ENCODE results near the gene FXYD1. TPM values are rescaled to one million over a fixed set of nuclear protein-coding genes. Genes with fewer than 3 reads are reported as not detected.
A peak's percentile ranks its signal among the peaks of the same experiment; 100 is the strongest.

Gene FXYD1
- total RNA-seq, 1 donor from 2014 or later: 0.52 TPM

- FAIRE-seq (no peak), DNase-seq (ENCODE audit: low read depth) (no peak)
- no peaks in the 10 kb centered on the region for H3K36me3 ChIP-seq (ENCODE audit: insufficient read depth, low read length)
- Mint-ChIP-seq H3K9me3 (ENCODE audit: unreplicated experiment) (peaks cover 2% of the 10 kb centered on the region), H3K27me3 (ENCODE audit: low read depth, unreplicated experiment) (peaks cover 22% of the 10 kb centered on the region), H3K36me3 (ENCODE audit: low read depth, unreplicated experiment) (no peaks in the 10 kb centered on the region), H3K4me3 (ENCODE audit: unreplicated experiment) (no peak within 1 kb of the TSS), H3K27ac (ENCODE audit: unreplicated experiment) (peak within 1 kb of the TSS; percentile 72), H3K4me1 (ENCODE audit: low read depth, unreplicated experiment) (peaks cover 1% of the 10 kb centered on the region)
- H3K27me3 ChIP-seq (ENCODE audit: insufficient read depth, low read length): no peaks in the 10 kb centered on the region
- no peaks in the 10 kb centered on the region for H4K20me1 ChIP-seq (ENCODE audit: insufficient read depth, low read length)
- H2AFZ ChIP-seq (ENCODE audit: low read depth, low read length): no peak within 1 kb of the TSS
- H3K9ac ChIP-seq (ENCODE audit: low read length): no peak within 1 kb of the TSS
- H3K4me2 ChIP-seq (ENCODE audit: low read length): peak within 1 kb of the TSS; percentile 53
- TF ChIP-seq EZH2 (IDR thresholded peaks at IDR 0.05; ENCODE audit: insufficient read depth, low read length) (no peak), CTCF (IDR thresholded peaks at IDR 0.05; ENCODE audit: insufficient read depth, low read depth, low read length) (no peak)
- no peaks in the 10 kb centered on the region for H3K79me2 ChIP-seq (ENCODE audit: insufficient read depth, low read length)
- no peak within 1 kb of the TSS for H3K27ac ChIP-seq (ENCODE audit: low read depth, low read length)
- no peaks in the 10 kb centered on the region for H3K4me1 ChIP-seq (ENCODE audit: insufficient read depth, low read length)
- H3K9me3 ChIP-seq (ENCODE audit: insufficient read depth, low read depth, low read length): no peaks in the 10 kb centered on the region
- no peak within 1 kb of the TSS for H3K4me3 ChIP-seq (ENCODE audit: insufficient read depth, low read depth, low read length)
These were observed 23.3 kb upstream of the FXYD1 start, which contains the start of gene FXYD3 for GRCh38 chr19:35115177-35115951. FXYD3 (plus strand) TSS chr19:35115823; CDS start chr19:35119377, 3,554 bp downstream.

GRCh38 chr19:35116072-35116801 is 22.4 kb upstream of the FXYD1 start:
- no peak overlapping the region for H3K4me3 Mint-ChIP-seq (ENCODE audit: unreplicated experiment)

More at GRCh38 chr19:35116072-35116801, 22.4 kb upstream of the FXYD1 start:
- Histone ChIP-seq H3K9me3 (ENCODE audit: insufficient read depth, low read depth, low read length) (no peaks in the 10 kb centered on the region), H3K4me3 (ENCODE audit: insufficient read depth, low read depth, low read length) (no peak overlapping the region), H4K20me1 (ENCODE audit: insufficient read depth, low read length) (no peaks in the 10 kb centered on the region), H3K79me2 (ENCODE audit: insufficient read depth, low read length) (no peaks in the 10 kb centered on the region), H3K4me2 (ENCODE audit: low read length) (no peak overlapping the region), H3K4me1 (ENCODE audit: insufficient read depth, low read length) (peaks cover 6% of the 10 kb centered on the region), H2AFZ (ENCODE audit: low read depth, low read length) (no peak overlapping the region), H3K36me3 (ENCODE audit: insufficient read depth, low read length) (no peaks in the 10 kb centered on the region), H3K27me3 (ENCODE audit: insufficient read depth, low read length) (no peaks in the 10 kb centered on the region), H3K27ac (ENCODE audit: low read depth, low read length) (no peak overlapping the region), H3K9ac (ENCODE audit: low read length) (no peak overlapping the region)
- Mint-ChIP-seq H3K4me1 (ENCODE audit: low read depth, unreplicated experiment) (peaks cover 1% of the 10 kb centered on the region), H3K27ac (ENCODE audit: unreplicated experiment) (no peak overlapping the region), H3K36me3 (ENCODE audit: low read depth, unreplicated experiment) (no peaks in the 10 kb centered on the region), H3K27me3 (ENCODE audit: low read depth, unreplicated experiment) (peaks cover 22% of the 10 kb centered on the region), H3K9me3 (ENCODE audit: unreplicated experiment) (peaks cover 2% of the 10 kb centered on the region)
- DNase-seq (ENCODE audit: low read depth): no peak
- no peak for TF ChIP-seq EZH2 (IDR thresholded peaks at IDR 0.05; ENCODE audit: insufficient read depth, low read length)
- TF ChIP-seq CTCF (IDR thresholded peaks at IDR 0.05; ENCODE audit: insufficient read depth, low read depth, low read length): no peak
- FAIRE-seq: no peak
